Measurements from ENCODE around the gene CFAP141.
"Not testable (repeated sequence)": the region's sequence is repeated elsewhere in the genome, so short reads cannot be mapped to it uniquely, and the experiment has no call there.

CFAP141 gene

DNA sequence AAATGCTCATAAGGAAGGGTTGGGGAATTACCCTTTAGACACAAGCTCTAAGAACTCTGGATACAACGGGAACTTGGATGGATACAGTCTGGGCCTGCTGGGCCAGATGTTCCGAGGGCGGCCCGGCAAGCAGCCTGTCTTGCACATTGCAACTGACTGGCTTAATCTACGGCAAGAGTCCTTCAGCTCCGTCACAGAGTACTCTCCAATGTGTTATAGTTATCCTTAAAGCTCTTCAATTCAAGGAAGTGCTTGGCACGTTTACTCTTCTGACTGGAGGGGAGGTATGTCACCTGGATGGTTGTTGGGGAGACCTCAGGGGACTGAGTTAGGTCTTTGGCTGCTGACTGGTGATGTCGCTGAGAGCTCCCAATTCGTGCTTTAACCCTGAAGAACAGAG is 1.1 kb upstream of the CFAP141 start:
- no peak for DNase-seq

DNA sequence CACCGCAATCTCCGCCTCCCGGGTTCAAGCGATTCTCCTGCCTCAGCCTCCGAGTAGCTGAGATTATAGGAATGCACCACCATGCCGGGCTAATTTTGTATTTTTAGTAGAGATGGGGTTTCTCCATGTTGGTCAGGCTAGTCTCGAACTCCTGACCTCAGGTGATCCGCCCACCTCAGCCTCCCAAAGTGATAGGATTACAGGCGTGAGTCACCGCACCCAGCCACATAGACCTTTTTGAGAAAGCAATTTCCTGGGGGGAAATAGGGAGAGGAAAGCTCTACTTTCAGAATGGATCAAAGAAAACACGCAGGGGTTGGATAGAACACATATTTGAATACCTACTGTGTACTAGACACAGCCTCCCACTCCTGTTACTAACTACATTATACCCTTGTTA is 355 bp downstream of the CFAP141 start:
- not testable (repeated sequence) for DNase-seq

DNA sequence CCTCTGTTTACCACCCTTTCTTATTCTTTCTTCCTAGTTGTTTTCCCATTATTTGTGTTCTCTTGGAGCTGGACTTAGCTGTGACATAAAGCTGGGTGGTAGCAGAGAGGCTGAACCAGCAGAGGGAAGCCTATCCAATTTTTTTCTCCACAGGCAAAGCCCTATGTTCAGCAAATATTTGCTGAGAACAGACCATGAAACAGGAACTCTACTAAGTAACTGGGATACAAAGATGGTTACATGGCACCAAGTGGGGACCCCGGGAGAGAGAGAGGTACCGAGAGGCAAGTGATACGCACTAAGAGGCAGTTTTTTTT is 6.6 kb downstream of the CFAP141 start:
- no peak for DNase-seq

DNA sequence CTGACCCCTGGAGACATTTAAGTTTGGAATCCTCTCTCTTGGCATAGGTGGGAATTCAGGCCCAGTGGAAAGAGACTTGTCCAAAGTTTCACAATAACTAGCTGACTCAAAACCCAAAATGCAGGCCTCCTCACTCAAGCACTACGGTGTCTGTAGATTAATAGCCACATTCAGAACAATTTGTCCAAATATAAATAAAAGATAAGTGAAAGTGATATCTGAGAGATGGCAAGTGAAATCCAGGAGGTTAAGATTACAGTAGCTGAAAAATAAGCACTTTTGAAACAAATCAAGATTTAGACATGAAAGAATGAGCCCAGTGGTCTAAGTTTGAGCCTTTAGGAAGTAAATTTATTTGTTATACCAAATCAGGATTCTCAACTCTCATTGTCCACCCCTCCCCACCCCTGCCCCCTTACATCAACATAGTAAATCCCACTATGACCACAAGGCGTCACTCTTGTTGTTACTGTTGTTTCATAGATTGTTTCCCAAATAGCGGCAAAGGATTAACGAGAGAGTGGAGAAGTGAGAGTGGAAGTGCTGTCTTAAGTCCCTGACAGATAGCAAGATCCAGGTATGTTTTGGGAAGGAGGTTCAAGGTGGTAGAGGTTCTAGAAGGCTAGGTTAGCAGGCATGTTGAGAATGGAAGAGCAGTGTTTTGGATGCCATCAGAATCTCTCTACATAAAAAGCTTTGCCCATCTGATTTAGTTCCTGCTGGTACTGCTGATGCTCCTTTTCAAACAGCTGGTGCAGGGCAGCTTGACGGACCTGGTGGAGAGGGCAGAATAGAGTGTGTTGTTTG is 7.2 kb downstream of the CFAP141 start:
- DNase-seq, result peak in 1 of 2 donors; percentile 66

DNA sequence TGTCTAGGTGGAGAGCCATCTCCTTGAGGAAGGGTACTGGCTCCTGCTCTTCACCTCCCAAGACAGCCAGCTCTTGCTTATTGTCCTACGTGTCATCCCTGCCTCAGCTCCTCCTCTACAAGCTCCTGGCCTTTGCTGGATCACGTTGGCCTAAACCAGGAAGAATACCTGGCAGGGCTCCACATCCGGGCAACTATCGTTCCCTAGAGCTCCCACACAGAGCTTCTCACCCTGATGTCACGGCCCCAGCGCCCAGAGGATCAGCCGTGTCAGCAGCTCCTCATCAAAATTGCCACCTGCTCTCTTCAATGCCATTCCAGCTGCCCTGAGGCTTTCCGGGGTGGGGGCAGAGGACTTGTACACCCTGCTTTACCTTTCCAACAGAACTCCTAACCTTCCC is 12.3 kb downstream of the CFAP141 start:
- no peak for DNase-seq

DNA sequence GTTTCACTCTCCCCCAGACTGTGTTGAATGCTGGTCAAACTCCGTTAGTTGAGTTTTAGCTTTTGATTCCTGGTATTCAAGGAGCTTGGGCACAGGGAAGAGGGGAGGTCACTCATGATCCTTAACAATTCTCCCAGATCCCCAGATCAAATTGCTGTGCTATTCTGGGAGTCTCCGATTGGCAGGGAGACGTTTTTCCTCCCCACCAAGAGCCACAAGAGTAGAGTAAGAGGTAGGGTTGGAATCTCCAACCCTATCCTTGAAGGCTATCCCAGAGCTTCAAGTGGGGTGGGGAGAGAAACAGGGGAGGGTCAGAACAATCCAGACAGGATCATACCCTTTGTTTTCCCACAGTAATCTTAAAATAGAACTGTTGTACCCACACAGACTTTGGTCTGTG is 13.7 kb downstream of the CFAP141 start:
- no peak for DNase-seq

DNA sequence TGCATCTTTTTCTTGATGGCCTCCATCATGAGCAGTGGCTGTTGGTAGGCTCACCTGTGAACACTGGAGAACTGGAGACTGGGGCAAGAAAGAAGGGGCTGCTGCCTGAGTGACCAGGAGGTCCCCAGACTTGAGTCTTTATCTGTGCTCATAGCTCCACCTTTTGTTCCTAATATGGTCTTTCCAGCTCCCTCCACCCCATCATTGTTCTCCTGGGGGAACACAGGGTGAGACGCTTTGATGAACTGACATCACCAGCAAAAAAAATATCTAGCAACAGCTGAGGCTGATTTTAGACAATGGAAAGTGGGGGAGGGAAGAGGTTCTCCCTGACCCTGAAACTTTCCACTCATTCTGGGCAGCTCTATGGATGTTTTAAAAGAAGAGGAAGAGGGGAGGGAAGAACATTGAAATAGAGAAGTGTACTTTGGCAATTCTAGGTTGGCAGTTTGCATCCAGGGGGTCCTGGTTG is 14.1 kb downstream of the CFAP141 start, which contains the start of gene TPM3:
TSS of gene TPM3 (minus strand) at position 111 of the 472 bp plus-strand sequence. CDS start at position 29, 82 bp downstream.
- DNase-seq, result no peak

DNA sequence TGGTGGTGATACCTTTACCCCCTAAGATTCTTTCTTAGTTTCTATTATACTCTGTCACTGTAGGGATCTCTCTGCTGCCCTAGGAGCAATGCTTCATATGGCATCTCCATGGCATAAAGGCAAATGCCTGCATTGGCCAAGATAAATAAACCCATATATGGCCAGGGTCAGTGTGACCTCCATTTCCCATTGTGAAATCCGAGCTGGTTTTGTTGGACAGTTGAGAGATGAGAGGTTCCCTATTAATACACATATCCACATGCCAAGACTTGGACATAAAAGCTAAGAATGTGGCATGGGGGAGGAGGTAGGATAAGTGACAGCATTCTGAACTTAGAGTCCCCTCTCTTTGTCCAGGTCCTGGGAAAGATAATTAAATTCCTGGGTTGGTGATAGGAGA is 15.6 kb downstream of the CFAP141 start:
- no peak for DNase-seq

DNA sequence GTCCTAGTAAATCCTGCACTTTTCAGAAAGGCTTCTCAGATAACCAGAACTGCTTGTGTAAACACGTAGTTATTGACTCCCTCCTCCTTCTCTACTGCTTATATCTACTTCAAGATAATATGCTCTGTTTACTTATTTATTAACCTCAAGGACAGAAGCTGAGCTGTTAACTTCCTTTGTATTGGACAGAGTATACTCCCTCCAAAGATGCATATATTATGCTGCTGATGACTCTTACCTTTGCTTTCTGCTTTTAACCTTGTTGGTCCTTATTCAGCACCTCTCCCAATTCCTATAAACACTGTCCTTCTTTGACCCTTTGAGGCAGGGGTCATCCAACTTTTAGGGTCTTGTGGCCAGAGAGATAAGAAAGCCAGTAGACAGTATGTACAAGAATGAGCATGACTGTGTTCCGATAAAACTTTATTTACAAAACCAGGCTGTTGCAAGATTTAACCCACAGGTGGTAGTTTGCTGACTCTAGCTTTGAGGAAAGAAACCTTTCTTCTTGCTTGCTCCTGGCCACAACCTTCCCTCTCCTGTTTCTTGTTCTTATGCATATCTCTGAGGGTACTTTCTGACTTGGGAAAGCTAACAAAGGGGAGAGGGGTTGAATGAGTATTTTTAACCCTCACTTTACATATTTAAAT is 19.2 kb downstream of the CFAP141 start:
- DNase-seq, result no peak

DNA sequence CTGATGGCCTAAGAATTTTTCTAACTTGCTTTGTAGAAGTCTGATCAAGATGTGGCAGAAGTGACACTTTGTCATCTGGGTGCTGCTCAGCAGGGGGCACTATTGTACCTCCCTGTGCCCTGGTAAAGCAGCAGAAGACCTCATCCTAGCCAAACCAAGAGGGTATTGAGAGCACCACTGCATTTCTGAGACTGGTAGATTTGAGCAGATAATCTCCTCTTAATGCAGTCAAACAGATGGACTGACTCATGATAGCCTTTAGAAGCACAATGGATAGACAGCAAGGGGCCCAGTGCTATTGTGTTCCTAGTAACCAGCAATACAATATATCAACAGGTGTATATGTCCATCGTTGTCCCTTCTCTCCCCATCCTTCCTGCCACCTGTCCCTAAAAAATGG is 20.0 kb downstream of the CFAP141 start:
- DNase-seq, result no peak

DNA sequence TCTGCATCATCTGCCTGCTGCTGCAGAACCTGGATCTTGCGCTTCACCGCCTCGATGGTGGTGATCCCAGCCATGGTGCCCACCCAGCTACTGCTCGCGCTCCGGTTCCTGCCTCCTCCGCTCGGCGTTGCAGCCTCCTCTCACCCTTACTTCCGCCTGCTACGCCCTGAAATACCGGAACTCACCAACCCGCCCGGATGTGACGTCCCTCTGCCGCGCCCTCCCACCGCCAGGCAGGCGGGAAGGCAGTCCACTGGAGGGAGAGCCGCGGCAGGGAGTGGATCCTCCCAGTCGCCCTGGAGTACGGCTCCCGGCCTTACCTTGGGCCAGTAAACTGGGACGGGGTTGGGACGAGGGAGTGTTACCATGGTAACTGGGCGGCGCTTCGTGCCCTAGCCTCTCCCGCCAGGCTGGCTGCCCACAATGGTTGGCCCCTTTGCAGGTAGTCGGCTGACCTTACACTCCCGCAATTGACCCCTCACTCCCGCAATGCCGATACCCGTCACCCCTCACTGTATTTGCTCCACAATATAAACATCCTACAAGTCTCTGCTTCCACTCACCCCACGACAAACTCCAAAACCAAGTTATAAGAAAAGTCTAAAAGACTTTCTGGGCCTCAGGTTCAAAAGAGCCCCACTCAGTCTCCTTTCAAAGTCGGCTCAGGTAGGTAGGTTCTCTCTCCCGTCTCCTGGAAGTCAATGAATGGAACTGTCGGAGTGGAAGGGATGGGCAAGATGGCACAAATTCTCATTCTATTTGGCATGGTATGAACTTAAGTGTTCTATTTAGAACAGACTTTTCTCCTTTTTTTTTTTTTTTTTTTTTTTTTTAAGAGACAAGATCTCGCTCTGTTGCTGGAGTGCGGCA is 22.9 kb downstream of the CFAP141 start:
- peak; percentile 93 to 94 for DNase-seq

DNA sequence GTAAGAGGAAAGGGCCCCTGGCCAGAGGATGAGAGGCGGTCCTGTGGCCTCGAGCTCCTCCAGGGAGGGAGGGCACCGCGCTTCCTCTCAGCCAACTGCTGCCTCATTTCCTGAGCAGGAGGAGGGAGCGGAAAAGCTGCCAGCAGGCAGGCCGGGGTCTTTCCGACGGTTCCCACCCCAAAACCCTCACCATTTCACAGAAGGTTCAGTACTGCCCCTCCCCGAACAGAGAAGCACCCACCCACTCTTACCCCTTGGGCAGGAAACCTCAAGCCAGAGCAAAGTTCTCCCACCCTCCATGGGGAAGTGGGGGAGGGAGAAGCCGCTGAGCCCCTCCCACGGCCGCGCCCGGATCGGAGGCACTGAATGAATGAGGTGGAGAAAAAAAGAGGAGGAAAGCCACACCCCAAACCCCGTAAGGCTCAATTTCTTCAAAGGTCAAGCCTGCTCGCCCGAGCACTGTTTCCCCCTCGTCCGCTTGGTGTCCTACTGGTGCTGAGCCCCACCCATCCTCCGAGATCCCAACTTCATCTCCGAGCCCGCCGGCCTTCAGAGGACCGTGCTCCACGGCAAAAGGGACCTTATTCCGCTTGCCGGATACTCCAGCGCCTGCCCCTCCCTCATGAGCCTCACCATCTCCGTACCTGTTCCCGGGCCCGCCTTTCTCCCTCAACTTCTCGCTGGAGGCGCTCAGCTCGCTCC is 23.6 kb downstream of the CFAP141 start:
- DNase-seq, result peak; percentile 26 to 56

DNA sequence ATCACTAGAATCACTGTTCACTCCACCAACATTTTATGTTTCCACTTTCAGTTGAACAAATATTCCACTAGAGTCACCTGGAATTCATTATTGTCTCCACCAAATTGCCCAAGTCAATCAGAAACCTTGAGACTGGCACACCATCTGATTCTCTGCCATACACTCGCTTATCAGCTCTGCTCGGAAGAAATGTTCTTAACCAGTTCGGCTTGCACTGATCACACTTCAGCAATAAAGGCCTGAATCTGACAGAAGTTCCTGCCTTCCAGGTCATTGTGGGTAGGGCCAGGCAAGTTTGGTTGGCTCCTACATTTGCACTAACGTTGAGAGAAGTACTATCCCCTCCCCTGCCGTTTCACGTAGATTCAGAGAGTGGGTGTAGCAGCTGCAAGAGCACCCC is 24.2 kb downstream of the CFAP141 start:
- DNase-seq, result no peak

DNA sequence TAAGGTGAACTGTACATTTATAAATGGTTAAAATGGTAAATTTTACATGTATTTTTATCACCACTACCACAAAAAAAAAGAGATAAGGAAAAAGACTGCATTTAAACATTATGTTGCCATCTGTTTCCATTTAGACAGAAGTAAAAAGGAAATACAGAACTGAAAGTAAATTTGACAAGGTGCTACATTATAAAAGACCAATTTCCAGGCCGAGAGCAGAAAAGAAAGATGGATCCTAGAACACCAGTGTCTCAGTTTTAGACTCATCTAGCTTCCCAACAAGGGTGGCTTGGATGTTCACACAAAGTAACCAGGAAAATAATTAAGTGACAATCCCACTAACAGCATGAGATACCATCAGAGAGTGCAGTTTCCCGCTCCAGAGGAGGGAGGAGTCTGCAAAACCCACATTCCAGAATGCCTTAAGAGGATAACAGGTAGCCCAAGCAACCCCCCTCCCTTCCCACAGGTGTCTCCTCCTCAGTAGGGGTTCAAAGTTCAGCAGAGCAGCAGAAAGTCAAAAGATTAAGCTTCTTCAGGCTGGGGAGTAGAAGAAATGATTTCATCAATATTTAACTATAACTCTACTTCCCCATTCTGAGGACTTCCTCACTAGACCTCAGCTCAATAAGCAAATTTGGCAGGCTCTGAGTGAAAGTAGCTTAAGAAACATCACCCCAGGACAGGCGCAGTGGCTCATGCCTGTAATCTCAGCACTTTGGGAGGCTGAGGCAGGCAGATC is 26.0 kb downstream of the CFAP141 start:
- no peak for DNase-seq

DNA sequence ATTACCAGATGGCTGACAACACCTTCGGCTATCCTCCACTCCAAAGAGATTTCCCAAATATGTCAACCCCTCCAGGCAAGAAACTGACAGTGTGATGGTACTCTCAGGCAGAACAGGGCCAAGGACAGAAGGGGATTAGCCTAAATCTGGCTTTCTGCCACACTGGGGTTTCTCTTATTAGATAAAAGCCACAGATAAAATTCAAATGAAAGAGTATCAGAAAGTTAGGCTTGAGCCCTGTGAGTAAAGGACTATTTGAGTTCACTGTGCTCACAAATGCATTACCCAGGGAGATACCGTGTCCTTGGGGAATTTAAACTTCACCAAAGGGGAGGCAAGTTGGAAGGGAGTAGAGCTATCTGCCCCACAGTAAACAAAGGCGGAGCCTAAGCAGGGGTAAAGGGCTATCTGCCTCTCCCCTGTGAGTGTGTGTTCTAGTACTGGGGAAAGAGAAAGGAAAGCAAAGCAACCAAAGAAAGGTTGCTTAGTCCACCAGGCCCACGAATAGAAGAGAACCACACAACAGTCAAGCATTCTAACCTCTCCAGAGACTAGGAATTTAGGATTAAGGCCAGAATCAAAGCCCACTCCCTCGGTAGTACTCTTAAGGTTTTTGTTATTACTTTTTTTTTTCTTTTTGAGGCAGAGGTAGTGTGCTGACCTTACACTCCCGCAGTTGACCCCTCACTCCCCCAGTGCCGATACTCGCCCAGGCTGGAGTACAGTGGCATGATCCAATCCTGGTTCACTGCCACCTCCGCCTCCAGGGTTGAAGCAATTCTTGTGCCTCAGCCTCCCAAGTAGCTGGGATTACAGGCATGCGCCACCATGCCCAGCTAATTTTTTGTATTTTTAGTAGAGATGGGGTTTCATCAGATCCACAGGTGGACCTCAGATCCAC is 27.0 kb downstream of the CFAP141 start:
- DNase-seq, result no peak

DNA sequence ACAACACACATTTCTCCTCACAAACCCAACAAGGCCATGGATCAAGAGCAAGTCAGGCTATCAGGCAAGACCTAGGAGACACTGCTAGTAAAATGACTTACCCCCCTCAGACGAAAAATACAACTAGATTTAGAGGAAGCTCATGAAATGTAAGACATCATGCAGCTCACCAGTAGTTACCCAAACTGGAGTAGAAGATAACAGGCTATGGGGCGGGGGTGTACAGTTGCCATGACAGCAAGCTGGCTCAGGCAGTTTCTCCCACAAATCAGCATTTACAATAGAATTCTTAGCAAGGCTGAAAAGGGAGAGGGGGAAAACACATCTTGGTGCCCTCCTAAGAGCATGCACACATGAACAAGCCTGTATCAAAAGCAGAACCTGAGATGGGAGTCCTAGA is 28.1 kb downstream of the CFAP141 start:
- DNase-seq, result no peak

DNA sequence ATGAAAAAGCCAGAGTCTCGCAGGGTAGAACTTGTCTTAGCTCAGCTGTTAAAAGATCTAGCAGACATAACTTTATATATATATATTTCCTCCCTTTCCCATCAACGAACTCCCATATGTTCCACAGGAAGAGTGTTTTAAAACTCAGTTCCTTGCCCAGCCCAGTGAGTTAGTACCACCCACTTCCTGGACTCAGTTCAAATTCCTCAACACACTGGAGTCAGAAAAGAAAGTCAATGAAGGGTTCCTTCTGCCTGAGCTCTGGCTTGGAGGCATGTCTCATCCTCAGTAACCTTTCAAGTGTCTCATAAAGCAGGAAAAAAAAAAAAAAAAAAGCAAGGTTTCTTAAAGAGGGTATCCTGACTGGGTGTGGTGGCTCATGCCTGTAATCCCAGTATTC is 29.8 kb downstream of the CFAP141 start:
- peak in 1 of 2 donors; percentile 24 for DNase-seq

DNA sequence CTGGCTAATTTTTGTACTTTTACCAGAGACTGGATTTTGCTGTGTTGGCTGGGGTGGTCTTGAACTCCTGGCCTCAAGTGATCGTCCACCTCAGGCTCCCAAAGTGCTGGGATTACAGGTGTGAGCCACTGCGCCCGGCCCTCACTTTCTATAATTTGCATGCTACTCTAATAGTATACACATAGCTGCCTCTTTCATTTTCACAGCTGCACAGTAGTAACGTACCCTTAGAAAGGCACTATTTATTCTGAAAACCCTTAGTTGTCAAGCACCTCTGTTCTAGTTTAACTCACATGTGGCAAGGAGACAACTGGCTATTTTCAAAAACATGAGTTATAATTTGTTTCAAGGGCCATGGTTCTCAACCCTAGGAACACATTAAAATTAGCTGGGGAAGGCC is 31.5 kb downstream of the CFAP141 start:
- DNase-seq, result no peak

DNA sequence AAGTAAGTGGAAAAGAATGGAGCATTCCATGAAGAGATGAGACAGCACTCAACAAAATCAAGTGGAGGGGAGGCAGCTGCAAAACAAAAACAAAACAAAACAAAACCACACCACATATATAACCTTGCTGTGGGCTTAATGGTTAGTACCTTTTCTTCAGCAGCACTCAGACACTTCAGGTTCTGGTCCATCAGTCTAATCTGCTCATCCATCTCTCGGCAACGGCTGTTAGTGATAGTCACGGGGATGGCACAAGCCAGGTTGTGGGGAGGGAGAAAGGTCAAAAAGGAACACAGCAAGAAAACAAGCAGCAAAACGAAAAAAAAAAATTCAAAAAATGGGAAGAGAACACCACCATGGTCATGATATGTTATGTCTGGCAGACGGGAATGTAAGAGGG is 34.3 kb downstream of the CFAP141 start:
- no peak for DNase-seq

DNA sequence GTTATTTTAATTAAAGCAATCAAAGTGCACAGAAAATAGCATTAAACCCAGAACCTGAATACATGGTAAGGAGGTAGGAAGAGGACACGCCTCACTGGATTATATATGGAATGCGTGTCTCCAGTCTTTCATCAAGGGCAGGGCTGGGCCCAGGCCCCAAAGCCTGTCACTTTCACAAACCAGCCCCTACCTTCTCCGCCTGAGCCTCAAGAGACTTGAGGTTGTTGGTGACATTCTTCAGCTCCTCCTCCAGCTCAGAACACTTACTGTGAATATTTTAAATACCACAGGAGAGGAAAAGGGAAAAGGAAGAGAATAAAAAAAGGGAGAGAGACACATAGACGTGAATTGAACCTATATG is 34.9 kb downstream of the CFAP141 start:
- no peak for DNase-seq
